Neural cell (in vitro differentiated cells): ENCODE results near the gene WDR89. TPM values are rescaled to one million over a fixed set of nuclear protein-coding genes. Genes with fewer than 3 reads are reported as not detected.
"Not testable (repeated sequence)": the region's sequence is repeated elsewhere in the genome, so short reads cannot be mapped to it uniquely, and the experiment has no call there.

Experiments
- H2AFZ ChIP-seq: fragments of 200-600, 300-800 bp; sonication (generic), shearing (Covaris generic); 2 replicates; pipeline ENCODE4 v1.6.0; 2014; ENCODE audit warnings: low read depth, mild to moderate bottlenecking, antibody characterized with exemption, low read length, moderate library complexity
- H3F3A ChIP-seq: fragments of 200-600 bp; shearing (Covaris generic); 2 replicates; pipeline ENCODE4 v1.6.1; 2016; ENCODE audit warnings: mild to moderate bottlenecking, moderate library complexity, mixed read lengths, antibody characterized with exemption, low read length; ENCODE audit not compliant: insufficient read depth, poor library complexity, severe bottlenecking
- H3K27ac ChIP-seq: fragments of 200-600, 300-800 bp; sonication (generic), shearing (Covaris generic); 2 replicates; pipeline ENCODE4 v1.5.1; 2014; ENCODE audit warnings: mild to moderate bottlenecking, low read length, moderate library complexity
- H3K27me3 ChIP-seq: fragments of 300-800, 200-600 bp; sonication (generic), shearing (Covaris generic); 2 replicates; pipeline ENCODE4 v1.6.0; 2014; ENCODE audit warnings: mild to moderate bottlenecking, low read depth, low read length, moderate library complexity; ENCODE audit not compliant: insufficient read depth
- H3K36me3 ChIP-seq: fragments of 300-800, 200-600 bp; sonication (generic), shearing (Covaris generic); 2 replicates; pipeline ENCODE4 v1.5.1; 2014; ENCODE audit warnings: mild to moderate bottlenecking, antibody characterized with exemption, low read length, moderate library complexity; ENCODE audit not compliant: insufficient read depth
- H3K4me2 ChIP-seq: fragments of 300-800, 200-600 bp; sonication (generic), shearing (Covaris generic); 2 replicates; pipeline ENCODE4 v1.6.0; 2014; ENCODE audit warnings: mild to moderate bottlenecking, low read length
- H3K4me3 ChIP-seq: fragments of 300-800, 200-600 bp; sonication (generic), shearing (Covaris generic); 2 replicates; pipeline ENCODE4 v1.5.1; 2014; ENCODE audit warnings: mild to moderate bottlenecking, low read length, moderate library complexity
- H3K79me2 ChIP-seq: fragments of 200-600 bp; shearing (Covaris generic); replicated peaks from 2 replicates; pipeline ENCODE4 v1.6.0; 2014; ENCODE audit warnings: mild to moderate bottlenecking, low read length, moderate library complexity; ENCODE audit not compliant: insufficient read depth
- H3K9ac ChIP-seq: fragments of 300-800, 200-600 bp; sonication (generic), shearing (Covaris generic); 2 replicates; pipeline ENCODE4 v1.6.1; 2016; ENCODE audit warnings: mild to moderate bottlenecking, low read length, mixed read lengths
- H3K9me2 ChIP-seq: fragments of 200-600 bp; shearing (Covaris generic); 2 replicates; pipeline ENCODE4 v1.6.1; 2016; ENCODE audit warnings: mild to moderate bottlenecking, low read length, mixed read lengths; ENCODE audit not compliant: insufficient read depth
- H3K9me3 ChIP-seq: fragments of 200-600, 300-800 bp; sonication (generic), shearing (Covaris generic); 2 replicates; pipeline ENCODE4 v1.6.1; 2016; ENCODE audit warnings: mild to moderate bottlenecking, mixed run types, low read length, moderate library complexity, mixed read lengths
- H4K20me1 ChIP-seq: fragments of 200-600 bp; shearing (Covaris generic); 2 replicates; pipeline ENCODE4 v1.6.1; 2016; ENCODE audit warnings: mild to moderate bottlenecking, mixed run types; ENCODE audit not compliant: insufficient read depth
- EP300 ChIP-seq: fragments of 450-650 bp; conservative IDR thresholded peaks from 2 replicates; pipeline ENCODE4 v1.6.1; 2014; ENCODE audit warnings: antibody characterized with exemption, mild to moderate bottlenecking, moderate library complexity; ENCODE audit not compliant: poor library complexity, severe bottlenecking
- EZH2 ChIP-seq: fragments of 200-600, 300-800 bp; shearing (Covaris generic), sonication (generic); IDR thresholded peaks from 2 replicates; pipeline ENCODE4 v1.6.1; 2014; ENCODE audit warnings: antibody characterized with exemption, low read length, borderline replicate concordance, mild to moderate bottlenecking; ENCODE audit not compliant: insufficient read depth, poor library complexity, severe bottlenecking
- MXI1 ChIP-seq: fragments of 450-650 bp; conservative IDR thresholded peaks from 2 replicates; pipeline ENCODE4 v1.6.1; 2014; ENCODE audit warnings: antibody characterized with exemption, mild to moderate bottlenecking; ENCODE audit not compliant: poor library complexity, severe bottlenecking
- POLR2AphosphoS5 ChIP-seq: IDR thresholded peaks from 2 replicates; pipeline ENCODE4 v1.6.1; 2012
- RAD21 ChIP-seq: fragments of 450-650 bp; conservative IDR thresholded peaks from 2 replicates; pipeline ENCODE4 v1.6.1; 2014; ENCODE audit warnings: antibody characterized with exemption, mild to moderate bottlenecking, moderate library complexity
- SMC3 ChIP-seq: fragments of 450-650 bp; conservative IDR thresholded peaks from 2 replicates; pipeline ENCODE4 v1.6.1; 2014; ENCODE audit warnings: antibody characterized with exemption, mild to moderate bottlenecking, moderate library complexity; ENCODE audit not compliant: poor library complexity
- TAF1 ChIP-seq: IDR thresholded peaks from 2 replicates; pipeline ENCODE4 v1.6.1; 2012; ENCODE audit warnings: low read depth
- polyA plus RNA-seq: library from polyadenylated mRNA; depleted of rRNA; stranded (reverse); fragments of >200 nt; gene quantifications from 2 replicates; pipeline ENCODE4 v1.2.3, GENCODE V29; 2014
- TF ChIP-seq, protein P1 (sequence below): IDR thresholded peaks from 2 replicates; pipeline ENCODE4 v1.6.1; 2012; ENCODE audit warnings: borderline replicate concordance
- TF ChIP-seq, protein P2 (sequence below): fragments of 450-650 bp; IDR thresholded peaks from 2 replicates; pipeline ENCODE4 v1.5.1; 2014; ENCODE audit warnings: antibody characterized with exemption, mild to moderate bottlenecking, moderate library complexity; ENCODE audit not compliant: poor library complexity, severe bottlenecking

The WDR89 gene
- polyA plus RNA-seq, 1 donor from 2014 or later: 15.3 TPM

- Histone ChIP-seq H3K4me3 (no peak overlapping the region), H3K4me2 (no peak overlapping the region), H3K79me2 (no peaks in the 10 kb centered on the region), H3K9ac (no peak overlapping the region), H3K9me2 (no peaks in the 10 kb centered on the region), H4K20me1 (no peaks in the 10 kb centered on the region), H3K27me3 (no peaks in the 10 kb centered on the region), H2AFZ (no peak overlapping the region), H3K36me3 (no peaks in the 10 kb centered on the region), H3K27ac (no peak overlapping the region), H3K9me3 (no peaks in the 10 kb centered on the region), H3F3A (no peaks in the 10 kb centered on the region)
- TF ChIP-seq, protein P1, sequence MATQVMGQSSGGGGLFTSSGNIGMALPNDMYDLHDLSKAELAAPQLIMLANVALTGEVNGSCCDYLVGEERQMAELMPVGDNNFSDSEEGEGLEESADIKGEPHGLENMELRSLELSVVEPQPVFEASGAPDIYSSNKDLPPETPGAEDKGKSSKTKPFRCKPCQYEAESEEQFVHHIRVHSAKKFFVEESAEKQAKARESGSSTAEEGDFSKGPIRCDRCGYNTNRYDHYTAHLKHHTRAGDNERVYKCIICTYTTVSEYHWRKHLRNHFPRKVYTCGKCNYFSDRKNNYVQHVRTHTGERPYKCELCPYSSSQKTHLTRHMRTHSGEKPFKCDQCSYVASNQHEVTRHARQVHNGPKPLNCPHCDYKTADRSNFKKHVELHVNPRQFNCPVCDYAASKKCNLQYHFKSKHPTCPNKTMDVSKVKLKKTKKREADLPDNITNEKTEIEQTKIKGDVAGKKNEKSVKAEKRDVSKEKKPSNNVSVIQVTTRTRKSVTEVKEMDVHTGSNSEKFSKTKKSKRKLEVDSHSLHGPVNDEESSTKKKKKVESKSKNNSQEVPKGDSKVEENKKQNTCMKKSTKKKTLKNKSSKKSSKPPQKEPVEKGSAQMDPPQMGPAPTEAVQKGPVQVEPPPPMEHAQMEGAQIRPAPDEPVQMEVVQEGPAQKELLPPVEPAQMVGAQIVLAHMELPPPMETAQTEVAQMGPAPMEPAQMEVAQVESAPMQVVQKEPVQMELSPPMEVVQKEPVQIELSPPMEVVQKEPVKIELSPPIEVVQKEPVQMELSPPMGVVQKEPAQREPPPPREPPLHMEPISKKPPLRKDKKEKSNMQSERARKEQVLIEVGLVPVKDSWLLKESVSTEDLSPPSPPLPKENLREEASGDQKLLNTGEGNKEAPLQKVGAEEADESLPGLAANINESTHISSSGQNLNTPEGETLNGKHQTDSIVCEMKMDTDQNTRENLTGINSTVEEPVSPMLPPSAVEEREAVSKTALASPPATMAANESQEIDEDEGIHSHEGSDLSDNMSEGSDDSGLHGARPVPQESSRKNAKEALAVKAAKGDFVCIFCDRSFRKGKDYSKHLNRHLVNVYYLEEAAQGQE: no peak
- no peak for TF ChIP-seq SMC3
- TF ChIP-seq, protein P2, sequence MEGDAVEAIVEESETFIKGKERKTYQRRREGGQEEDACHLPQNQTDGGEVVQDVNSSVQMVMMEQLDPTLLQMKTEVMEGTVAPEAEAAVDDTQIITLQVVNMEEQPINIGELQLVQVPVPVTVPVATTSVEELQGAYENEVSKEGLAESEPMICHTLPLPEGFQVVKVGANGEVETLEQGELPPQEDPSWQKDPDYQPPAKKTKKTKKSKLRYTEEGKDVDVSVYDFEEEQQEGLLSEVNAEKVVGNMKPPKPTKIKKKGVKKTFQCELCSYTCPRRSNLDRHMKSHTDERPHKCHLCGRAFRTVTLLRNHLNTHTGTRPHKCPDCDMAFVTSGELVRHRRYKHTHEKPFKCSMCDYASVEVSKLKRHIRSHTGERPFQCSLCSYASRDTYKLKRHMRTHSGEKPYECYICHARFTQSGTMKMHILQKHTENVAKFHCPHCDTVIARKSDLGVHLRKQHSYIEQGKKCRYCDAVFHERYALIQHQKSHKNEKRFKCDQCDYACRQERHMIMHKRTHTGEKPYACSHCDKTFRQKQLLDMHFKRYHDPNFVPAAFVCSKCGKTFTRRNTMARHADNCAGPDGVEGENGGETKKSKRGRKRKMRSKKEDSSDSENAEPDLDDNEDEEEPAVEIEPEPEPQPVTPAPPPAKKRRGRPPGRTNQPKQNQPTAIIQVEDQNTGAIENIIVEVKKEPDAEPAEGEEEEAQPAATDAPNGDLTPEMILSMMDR: no peak
- TF ChIP-seq EZH2: no peak
- TF ChIP-seq EP300: no peak
- no peak for TF ChIP-seq POLR2AphosphoS5
- no peak for TF ChIP-seq TAF1
- no peak for TF ChIP-seq RAD21
- no peak for TF ChIP-seq MXI1
Measured at GRCh38 chr14:63663428-63664341, 22.0 kb upstream of the WDR89 start.

DNA sequence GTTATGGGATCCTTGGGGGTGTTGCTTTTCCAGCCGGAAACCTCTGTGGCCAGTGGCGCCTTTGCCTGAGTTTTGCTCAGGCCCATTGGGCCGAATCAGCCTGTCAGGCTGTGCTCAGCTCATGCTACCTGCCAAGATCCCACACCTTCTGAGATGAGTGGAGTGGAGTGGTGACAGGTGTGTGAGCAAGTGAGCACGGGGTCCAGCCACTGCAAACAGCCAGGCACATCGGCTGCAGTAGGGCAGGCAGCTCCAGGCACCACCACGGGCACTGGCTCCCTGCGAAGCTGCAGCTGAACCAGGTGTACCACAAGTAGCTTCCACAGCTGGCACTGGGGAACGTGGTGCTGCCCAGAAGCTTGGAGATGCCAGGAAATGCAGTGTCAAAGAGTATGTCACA lies 21.1 kb upstream of the WDR89 start:
- no peaks in the 10 kb centered on the region for H4K20me1 ChIP-seq
- H3K9me3 ChIP-seq: no peaks in the 10 kb centered on the region
- H2AFZ ChIP-seq: no peak overlapping the region
- H3K27me3 ChIP-seq: no peaks in the 10 kb centered on the region
- H3K4me2 ChIP-seq: no peak overlapping the region
- H3K9me2 ChIP-seq: no peaks in the 10 kb centered on the region
- TF ChIP-seq MXI1: no peak
- TF ChIP-seq POLR2AphosphoS5: no peak
- TF ChIP-seq, protein P2: no peak
- TF ChIP-seq, protein P1: no peak
- no peak for TF ChIP-seq TAF1
- no peak overlapping the region for H3K9ac ChIP-seq
- H3K27ac ChIP-seq: no peak overlapping the region
- H3K4me3 ChIP-seq: no peak overlapping the region
- H3K36me3 ChIP-seq: no peaks in the 10 kb centered on the region
- no peaks in the 10 kb centered on the region for H3K79me2 ChIP-seq
- H3F3A ChIP-seq: no peaks in the 10 kb centered on the region

GRCh38 chr14:63661881-63662280 lies 20.2 kb upstream of the WDR89 start:
- not testable (repeated sequence) for H3K27ac ChIP-seq, H4K20me1 ChIP-seq, H3F3A ChIP-seq, H3K36me3 ChIP-seq, H3K9me3 ChIP-seq, H3K27me3 ChIP-seq, H3K4me2 ChIP-seq, H3K4me3 ChIP-seq, H3K9me2 ChIP-seq, H2AFZ ChIP-seq, H3K79me2 ChIP-seq, H3K9ac ChIP-seq
